HepG2 (cell line): ENCODE results near the gene CEBPB. TPM values are rescaled to one million over a fixed set of nuclear protein-coding genes. Genes with fewer than 3 reads are reported as not detected.

Experiments used
- ATAC-seq: fragments of 200-7000 bp; cut with Tn5 transposase; 3 replicates; pipeline ENCODE4 v1.9.1; 2020; ENCODE audit warnings: mild to moderate bottlenecking, moderate library complexity
- BruUV-seq: library from RNA; stranded (reverse); fragments of 400-500 nt; replicated peaks from 2 replicates; lab custom pipeline; 2021; lab: Mats Ljungman, UMichigan
- CTCF ChIA-PET: fragments of 300-600 bp; formaldehyde crosslinking; extraction: SDS; loops from one replicate; lab custom pipeline; 2021; ENCODE audit warnings: low total read pairs, inconsistent platforms, low intra/inter-chr PET ratio; lab: Yijun Ruan, JAX
- POLR2A ChIA-PET: fragments of 350-600 bp; sonication (Branson Sonifier 250); formaldehyde crosslinking; loops from one replicate; lab custom pipeline; 2020; ENCODE audit warnings: antibody characterized with exemption, inconsistent platforms; lab: Yijun Ruan, JAX
- DNase-seq: peaks from one replicate; pipeline ENCODE4 v3.0.0-alpha.2; 2015; ENCODE audit warnings: low spot score
- FAIRE-seq: peaks from 3 replicates; lab custom pipeline; 2011; peaks lifted over from hg19 to GRCh38; lab: Jason Lieb, UNC
- H2AFZ ChIP-seq: one replicate; pipeline ENCODE4 v1.6.1; 2011; ENCODE audit warnings: low read length, inconsistent platforms
- H3K27ac ChIP-seq: fragments of 300-600 bp; 3 replicates; pipeline ENCODE4 v1.8.0; 2011; ENCODE audit warnings: mixed run types, mild to moderate bottlenecking, mixed read lengths, low read length, inconsistent platforms; ENCODE audit not compliant: insufficient read depth; ENCODE audit errors: extremely low read length
- H3K27me3 ChIP-seq, 2 experiments: fragments of 200-600 bp in 1 of 2; 2 replicates in 1 of 2; 3 replicates in 1 of 2; pipeline versions ENCODE4 v1.6.0 to v1.8.0; 2011; ENCODE audit warnings: low read length in 2 of 2, mild to moderate bottlenecking in 2 of 2, moderate library complexity in 2 of 2, inconsistent platforms in 1 of 2; ENCODE audit not compliant: insufficient read depth in 2 of 2, control insufficient read depth in 1 of 2
- H3K36me3 ChIP-seq, 2 experiments: fragments of 200-600 bp in 1 of 2; replicated peaks in 1 of 2; 2 replicates in 1 of 2; 3 replicates in 1 of 2; pipeline versions ENCODE4 v1.5.1 to v1.8.0; 2011; ENCODE audit warnings: low read length in 2 of 2, inconsistent platforms in 1 of 2; ENCODE audit not compliant: insufficient read depth in 2 of 2, control insufficient read depth in 1 of 2
- H3K4me1 ChIP-seq: 2 replicates; pipeline ENCODE4 v1.5.1; 2012; ENCODE audit warnings: low read length, inconsistent platforms; ENCODE audit not compliant: insufficient read depth
- H3K4me2 ChIP-seq: 2 replicates; pipeline ENCODE4 v1.6.0; 2011; ENCODE audit warnings: low read depth, low read length, inconsistent platforms
- H3K4me3 ChIP-seq, 3 experiments: fragments of 200-600 bp in 1 of 3; sonication (generic), shearing (Covaris generic) in 1 of 3; replicated peaks in 1 of 3; 2 replicates each; pipeline ENCODE4 v1.5.1; 2011 to 2016; ENCODE audit warnings: low read length in 3 of 3, inconsistent platforms in 2 of 3, low read depth in 2 of 3, mild to moderate bottlenecking in 2 of 3, control low read depth in 1 of 3, mixed read lengths in 1 of 3; ENCODE audit not compliant: insufficient read depth in 1 of 3
- H3K79me2 ChIP-seq: one replicate; pipeline ENCODE4 v1.6.1; 2011; ENCODE audit warnings: low read length, inconsistent platforms; ENCODE audit not compliant: insufficient read depth
- H3K9ac ChIP-seq: 2 replicates; pipeline ENCODE4 v1.6.0; 2011; ENCODE audit warnings: mild to moderate bottlenecking, low read depth, low read length, inconsistent platforms; ENCODE audit not compliant: insufficient read depth
- H3K9me3 ChIP-seq: 2 replicates; pipeline ENCODE4 v1.5.1; 2012; ENCODE audit warnings: mild to moderate bottlenecking, low read length
- H4K20me1 ChIP-seq: 2 replicates; pipeline ENCODE4 v1.6.0; 2011; ENCODE audit warnings: inconsistent platforms, mild to moderate bottlenecking, low read length, moderate library complexity; ENCODE audit not compliant: insufficient read depth
- BORCS8-MEF2B ChIP-seq: sonication (generic); formaldehyde crosslinking; IDR thresholded peaks from 2 replicates; pipeline ENCODE4 v1.8.0; 2022; ENCODE audit warnings: mild to moderate bottlenecking, missing genetic modification reagents
- EHMT2 ChIP-seq: fragments of 200-600 bp; sonication (generic); IDR thresholded peaks from 2 replicates; pipeline ENCODE4 v1.7.0; 2017; ENCODE audit warnings: antibody characterized with exemption, low read depth, low read length, borderline replicate concordance
- HCFC1 ChIP-seq: fragments of 150-350 bp; IDR thresholded peaks from 2 replicates; pipeline ENCODE4 v1.6.1; 2014; ENCODE audit warnings: low read depth, low read length
- MIER2 ChIP-seq: IDR thresholded peaks from 2 replicates; pipeline ENCODE4 v1.6.1; 2016; ENCODE audit warnings: missing biosample characterization, missing genetic modification reagents
- MTF2 ChIP-seq: sonication (generic); formaldehyde crosslinking; IDR thresholded peaks from 2 replicates; pipeline ENCODE4 v1.5.0; 2020; ENCODE audit warnings: missing genetic modification reagents, borderline replicate concordance
- SMAD9 ChIP-seq: sonication (generic); formaldehyde crosslinking; IDR thresholded peaks from 2 replicates; pipeline ENCODE4 v1.5.1; 2020; ENCODE audit warnings: mild to moderate bottlenecking, missing genetic modification reagents
- SP140L ChIP-seq: sonication (generic); formaldehyde crosslinking; IDR thresholded peaks from 2 replicates; pipeline ENCODE4 v1.4.0; 2020; ENCODE audit warnings: missing genetic modification reagents, borderline replicate concordance
- SP5 ChIP-seq: IDR thresholded peaks from 2 replicates; pipeline ENCODE4 v1.6.1; 2016; ENCODE audit warnings: low read depth, borderline replicate concordance
- SRY ChIP-seq: sonication (generic); formaldehyde crosslinking; IDR thresholded peaks from 2 replicates; pipeline ENCODE4 v1.8.0; 2022; ENCODE audit warnings: mild to moderate bottlenecking, missing genetic modification reagents
- TFDP1 ChIP-seq: IDR thresholded peaks from 2 replicates; pipeline ENCODE4 v1.6.1; 2016; ENCODE audit warnings: missing compliant biosample characterization, missing genetic modification reagents, borderline replicate concordance
- UBTF ChIP-seq: sonication (generic); formaldehyde crosslinking; IDR thresholded peaks from 2 replicates; pipeline ENCODE4 v1.4.0; 2020; ENCODE audit warnings: mild to moderate bottlenecking, missing genetic modification reagents
- ZHX1 ChIP-seq: sonication (generic); formaldehyde crosslinking; IDR thresholded peaks from 2 replicates; pipeline ENCODE4 v1.8.1; 2022; ENCODE audit warnings: low read depth, mild to moderate bottlenecking, missing genetic modification reagents
- ZNF224 ChIP-seq: sonication (generic); formaldehyde crosslinking; IDR thresholded peaks from 2 replicates; pipeline ENCODE4 v1.5.0; 2020; ENCODE audit warnings: mild to moderate bottlenecking, missing genetic modification reagents
- ZNF331 ChIP-seq: sonication (generic); formaldehyde crosslinking; IDR thresholded peaks from 2 replicates; pipeline ENCODE4 v1.4.0; 2020; ENCODE audit warnings: missing genetic modification reagents
- ZNF562 ChIP-seq: sonication (generic); formaldehyde crosslinking; IDR thresholded peaks from 2 replicates; pipeline ENCODE4 v1.8.0; 2022; ENCODE audit warnings: missing genetic modification reagents, borderline replicate concordance
- ZNF788 ChIP-seq: sonication (generic); formaldehyde crosslinking; IDR thresholded peaks from 2 replicates; pipeline ENCODE4 v1.5.0; 2020; ENCODE audit warnings: mild to moderate bottlenecking, missing genetic modification reagents, borderline replicate concordance
- ZNF883 ChIP-seq: sonication (generic); formaldehyde crosslinking; IDR thresholded peaks from 2 replicates; pipeline ENCODE4 v1.5.1; 2020; ENCODE audit warnings: mild to moderate bottlenecking, missing genetic modification reagents; ENCODE audit errors: not compliant biosample characterization
- WGBS: methylation state at CpG from one replicate; pipeline ENCODE4 v1.1.6; 2017; ENCODE audit warnings: low lambda C conversion rate; 5-methylcytosine and 5-hydroxymethylcytosine counted together
- in situ Hi-C: cut with HindIII; loops from 2 replicates; pipeline ENCODE4 v1.10.0; 2017; ENCODE audit warnings: low pct_unique_long_range_greater_than_20kb; ENCODE audit not compliant: extremely low pct_ligation_motif_present
- intact Hi-C: fragments of 100-400 bp; cut with micrococcal nuclease; formaldehyde crosslinking; loops from one replicate; pipeline ENCODE4 v1.10.0; 2022; ENCODE audit not compliant: unreplicated experiment
- polyA plus RNA-seq, 8 experiments: library from polyadenylated mRNA; depleted of rRNA in 3 of 8; stranded (reverse) in 7 of 8; unstranded in 1 of 8; fragments of >200 nt; fragmentation: Illumina TruSeq in 4 of 8; extraction: Trizol in 4 of 8; gene quantifications; 2 replicates each; pipeline versions ENCODE4 v1.2.1 to v1.2.3, GENCODE V29; 2011 to 2016; ENCODE audit warnings: low read depth in 4 of 8, missing spikeins in 1 of 8, mixed read lengths in 1 of 8; ENCODE audit not compliant: insufficient read depth in 1 of 8
- total RNA-seq, 5 experiments: library from RNA; depleted of rRNA; stranded (reverse); fragments of >200 nt; fragmentation: Illumina TruSeq; extraction: Trizol; gene quantifications; 2 replicates each; pipeline ENCODE4 v1.2.3, GENCODE V29; 2016; ENCODE audit warnings: low read depth in 1 of 5

CEBPB gene
- total and polyA plus RNA-seq, 2 of the 13 experiments (the other 11 are each of a cell fraction or from before 2014, with no cell fraction given): 18.5 to 28.2 TPM

- TF ChIP-seq ZNF883 (peak; percentile 41), SP5 (no peak), SP140L (CRISPR knock-in tag) (peak; percentile 95; the same call in 1 of the 2 replicates), HCFC1 (no peak), BORCS8-MEF2B (CRISPR knock-in tag) (no peak), ZNF331 (CRISPR knock-in tag) (peak; percentile 74), MIER2 (CRISPR knock-in tag) (peak; percentile 59; the same call in 1 of the 2 replicates), ZNF788 (CRISPR knock-in tag) (peak; percentile 54; the same call in 1 of the 2 replicates), UBTF (CRISPR knock-in tag) (no peak), EHMT2 (no peak)
These were observed 21.3 kb upstream of the CEBPB start (continued) for GRCh38 chr20:50169329-50169823.

- Histone ChIP-seq H3K36me3 (no peaks in the 10 kb centered on the region), H3K9me3 (no peaks in the 10 kb centered on the region), H4K20me1 (no peaks in the 10 kb centered on the region), H3K4me2 (peak overlapping the region; percentile 97), H3K79me2 (peaks cover 29% of the 10 kb centered on the region), H3K27ac (peak overlapping the region; percentile 81), H3K9ac (peak overlapping the region; percentile 78), H3K27me3 (no peaks in the 10 kb centered on the region; a peak in 1 of 5 replicates), H3K4me3 (peak overlapping the region in 2 of 3 experiments; percentile 63 to 78; a peak in 3 of 6 replicates), H3K4me1 (peaks cover 71% of the 10 kb centered on the region), H2AFZ (no peak overlapping the region)
- ChIA-PET POLR2A (interaction anchor here (0.7 to 8.3 kb wide), 6 partner anchors 17 to 138 kb away, joined by 3 to 104 read pairs (median 64); partner anchors contain the start of genes CEBPB, PEDS1 and UBE2V1), CTCF (interaction anchor here (0.7 to 7.8 kb wide), 3 partner anchors 18 to 50 kb away, joined by 3 to 115 read pairs (median 7); no protein-coding TSS in a partner anchor)
- in situ Hi-C loops: loop anchor here (5.0 kb wide), 1 partner anchor 188 kb away; the partner anchor contains the start of gene SNAI1
- no TSS peak for BruUV-seq
- no peak for ATAC-seq
- no peak for FAIRE-seq
- WGBS: 93% methylated on average over 14 of the region's 14 CpGs
- intact Hi-C loops: no loop called here
- DNase-seq: no peak
- TF ChIP-seq SRY: 0 out of 2 replicates have a peak, but pooled peaks have one; percentile 43
- no peak for TF ChIP-seq MTF2 (CRISPR knock-in tag)
- no peak for TF ChIP-seq ZNF224 (CRISPR knock-in tag)
- no peak for TF ChIP-seq ZNF562
- no peak for TF ChIP-seq SMAD9 (CRISPR knock-in tag)
- no peak for TF ChIP-seq TFDP1 (CRISPR knock-in tag)
- no peak for TF ChIP-seq ZHX1 (CRISPR knock-in tag)
These were observed 19.9 kb upstream of the CEBPB start for GRCh38 chr20:50170549-50171220.
